ENCODE measurements around the gene MICAL3. TPM values are rescaled to one million over a fixed set of nuclear protein-coding genes. Genes with fewer than 3 reads are reported as not detected.

The MICAL3 gene
- total and polyA plus RNA-seq, 9 of the 15 experiments (the other 6 are each of a cell fraction or from before 2014, with no cell fraction given), result 0.53 to 32.1 (median 12.3) TPM

- peak; percentile 94 for TF ChIP-seq ARID4B (CRISPR knock-in tag; IDR thresholded peaks at IDR 0.05)
- TF ChIP-seq ARID1B (IDR thresholded peaks at IDR 0.05), result peak; percentile 99
- TF ChIP-seq GABPB2 (CRISPR knock-in tag; conservative IDR thresholded peaks at IDR 0.05), result no peak
- peak; percentile 84 for TF ChIP-seq ERF (CRISPR knock-in tag; IDR thresholded peaks at IDR 0.05)
- TF ChIP-seq ZNF274 (IDR thresholded peaks at IDR 0.05; ENCODE audit: borderline replicate concordance, low read depth, low read length), result peak; percentile 70; the same call in 1 of the 2 replicates
- no peak for TF ChIP-seq HMG20B (CRISPR knock-in tag; IDR thresholded peaks at IDR 0.05)
- peak; percentile 84 for TF ChIP-seq SP1 (CRISPR knock-in tag; IDR thresholded peaks at IDR 0.05)
- TF ChIP-seq ZBTB1 (CRISPR knock-in tag; IDR thresholded peaks at IDR 0.05; ENCODE audit: borderline replicate concordance, low read depth), result no peak
- no peak for TF ChIP-seq GATAD2B (IDR thresholded peaks at IDR 0.05; ENCODE audit: borderline replicate concordance)
- no peak for TF ChIP-seq ZNF23 (CRISPR knock-in tag; IDR thresholded peaks at IDR 0.05)
- TF ChIP-seq BHLHE40 (IDR thresholded peaks at IDR 0.05; ENCODE audit: low read length), result peak; percentile 74; the same call in 1 of the 2 replicates
- no peak for TF ChIP-seq ZBTB43 (CRISPR knock-in tag; IDR thresholded peaks at IDR 0.05)
- TF ChIP-seq NUFIP1 (IDR thresholded peaks at IDR 0.05; ENCODE audit: partially characterized antibody), result no peak
- TF ChIP-seq WHSC1 (IDR thresholded peaks at IDR 0.05; ENCODE audit: low read length), result no peak
- TF ChIP-seq HSF4 (CRISPR knock-in tag; IDR thresholded peaks at IDR 0.05; ENCODE audit: borderline replicate concordance), result no peak
- no peak for TF ChIP-seq SMARCA5 (IDR thresholded peaks at IDR 0.05)
- TF ChIP-seq ZBTB34 (CRISPR knock-in tag; IDR thresholded peaks at IDR 0.05), result no peak
- TF ChIP-seq NCOA6 (IDR thresholded peaks at IDR 0.05), result no peak
- peak in 1 of 2 experiments; percentile 99; a peak in 2 of 4 replicates for TF ChIP-seq HDAC1 (IDR thresholded peaks at IDR 0.05)
- no peak for TF ChIP-seq HNRNPK (IDR thresholded peaks at IDR 0.05; ENCODE audit: low read depth, low read length, poor library complexity, severe bottlenecking)
- TF ChIP-seq FOXP1 (CRISPR knock-in tag; IDR thresholded peaks at IDR 0.05), result no peak
- TF ChIP-seq PTRF (tag; IDR thresholded peaks at IDR 0.05), result no peak
- no peak for TF ChIP-seq MCM3 (IDR thresholded peaks at IDR 0.05)
- no peak for TF ChIP-seq DDX20 (tag; IDR thresholded peaks at IDR 0.05; ENCODE audit: low read depth)
- TF ChIP-seq HNRNPL (IDR thresholded peaks at IDR 0.05; ENCODE audit: low read depth, low read length), result no peak
- no peak for TF ChIP-seq NFE2L1 (tag; IDR thresholded peaks at IDR 0.05; ENCODE audit: borderline replicate concordance, low read depth)
These were observed 43.7 kb downstream of the MICAL3 start (continued) for GRCh38 chr22:17980638-17981051.

Data from K562 (cell line).